Activated CD4-positive, alpha-beta T cell treated with anti-CD3 and anti-CD28 coated beads, Interleukin-2, amount 10 ng/mL, durations not matched to agents 7 days and 5 days (primary cell): Measurements from ENCODE around the gene MIEF1. TPM values are rescaled to one million over a fixed set of nuclear protein-coding genes. Genes with fewer than 3 reads are reported as not detected.
"Not testable (repeated sequence)": the region's sequence is repeated elsewhere in the genome, so short reads cannot be mapped to it uniquely, and the experiment has no call there.

Source experiments
- CTCF ChIA-PET: fragments of 350-600 bp; sonication (Branson Sonifier 250); formaldehyde crosslinking; loops from one replicate; lab custom pipeline; 2021; ENCODE audit warnings: antibody characterized with exemption; lab: Charles Lee
- POLR2A ChIA-PET: fragments of 350-600 bp; sonication (Branson Sonifier 250); formaldehyde crosslinking; loops from one replicate; lab custom pipeline; 2021; ENCODE audit warnings: antibody characterized with exemption; lab: Charles Lee
- DNase-seq: peaks from one replicate; pipeline ENCODE4 v3.0.0-alpha.2; 2020
- H3K27ac Mint-ChIP-seq: one replicate; pipeline ENCODE4 v1.8.0; 2021; ENCODE audit warnings: mild to moderate bottlenecking, moderate library complexity, mixed read lengths
- H3K27me3 Mint-ChIP-seq: one replicate; pipeline ENCODE4 v1.8.0; 2021; ENCODE audit warnings: mixed read lengths
- H3K36me3 Mint-ChIP-seq: one replicate; pipeline ENCODE4 v1.8.0; 2021; ENCODE audit warnings: low read depth, mixed read lengths
- H3K4me1 Mint-ChIP-seq: one replicate; pipeline ENCODE4 v1.8.0; 2021; ENCODE audit warnings: mixed read lengths
- H3K4me3 Mint-ChIP-seq: one replicate; pipeline ENCODE4 v1.8.0; 2021; ENCODE audit warnings: mild to moderate bottlenecking, moderate library complexity, mixed read lengths
- H3K9me3 Mint-ChIP-seq: one replicate; pipeline ENCODE4 v1.8.0; 2021; ENCODE audit warnings: mixed read lengths
- total RNA-seq, 2 experiments: library from RNA; stranded (reverse); gene quantifications; one replicate each; pipeline ENCODE4 v1.2.3, GENCODE V29; 2021

MIEF1 gene
- total RNA-seq, 2 experiments from 2014 or later = 34.8 to 40.0 TPM

DNA sequence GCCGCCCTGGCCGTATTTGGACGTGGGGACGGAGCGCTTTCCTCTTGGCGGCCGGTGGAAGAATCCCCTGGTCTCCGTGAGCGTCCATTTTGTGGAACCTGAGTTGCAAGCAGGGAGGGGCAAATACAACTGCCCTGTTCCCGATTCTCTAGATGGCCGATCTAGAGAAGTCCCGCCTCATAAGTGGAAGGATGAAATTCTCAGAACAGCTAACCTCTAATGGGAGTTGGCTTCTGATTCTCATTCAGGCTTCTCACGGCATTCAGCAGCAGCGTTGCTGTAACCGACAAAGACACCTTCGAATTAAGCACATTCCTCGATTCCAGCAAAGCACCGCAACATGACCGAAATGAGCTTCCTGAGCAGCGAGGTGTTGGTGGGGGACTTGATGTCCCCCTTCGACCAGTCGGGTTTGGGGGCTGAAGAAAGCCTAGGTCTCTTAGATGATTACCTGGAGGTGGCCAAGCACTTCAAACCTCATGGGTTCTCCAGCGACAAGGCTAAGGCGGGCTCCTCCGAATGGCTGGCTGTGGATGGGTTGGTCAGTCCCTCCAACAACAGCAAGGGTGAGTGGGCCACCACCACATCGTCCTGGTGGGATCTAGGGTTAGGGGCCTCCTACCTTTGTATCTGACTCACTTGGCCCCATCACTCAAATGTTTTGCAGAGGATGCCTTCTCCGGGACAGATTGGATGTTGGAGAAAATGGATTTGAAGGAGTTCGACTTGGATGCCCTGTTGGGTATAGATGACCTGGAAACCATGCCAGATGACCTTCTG, 19.2 kb downstream of the MIEF1 start:
- Mint-ChIP-seq H3K4me3 (peak overlapping the region; percentile 86), H3K4me1 (peaks cover 64% of the 10 kb centered on the region), H3K36me3 (peaks cover 62% of the 10 kb centered on the region), H3K27ac (peak overlapping the region; percentile 97)
- not testable (repeated sequence) for H3K27me3 Mint-ChIP-seq, DNase-seq, H3K9me3 Mint-ChIP-seq
- POLR2A ChIA-PET = interaction anchor here (0.5 kb wide), 1 partner anchor 20 kb away, joined by 3 read pairs; no protein-coding TSS in a partner anchor
- CTCF ChIA-PET = interaction anchor here (1.8 to 11.4 kb wide), 2 partner anchors 9 to 26 kb away, joined by 29 to 216 read pairs; partner anchors contain the start of gene MIEF1

DNA sequence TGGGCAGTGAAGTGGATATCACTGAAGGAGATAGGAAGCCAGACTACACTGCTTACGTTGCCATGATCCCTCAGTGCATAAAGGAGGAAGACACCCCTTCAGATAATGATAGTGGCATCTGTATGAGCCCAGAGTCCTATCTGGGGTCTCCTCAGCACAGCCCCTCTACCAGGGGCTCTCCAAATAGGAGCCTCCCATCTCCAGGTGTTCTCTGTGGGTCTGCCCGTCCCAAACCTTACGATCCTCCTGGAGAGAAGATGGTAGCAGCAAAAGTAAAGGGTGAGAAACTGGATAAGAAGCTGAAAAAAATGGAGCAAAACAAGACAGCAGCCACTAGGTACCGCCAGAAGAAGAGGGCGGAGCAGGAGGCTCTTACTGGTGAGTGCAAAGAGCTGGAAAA, 20.0 kb downstream of the MIEF1 start:
- peak overlapping the region; percentile 86 for H3K4me3 Mint-ChIP-seq
- peaks cover 68% of the 10 kb centered on the region for H3K4me1 Mint-ChIP-seq
- H3K36me3 Mint-ChIP-seq = peaks cover 62% of the 10 kb centered on the region
- ChIA-PET CTCF (interaction anchor here (1.6 to 11.4 kb wide), 2 partner anchors 7 to 26 kb away, joined by 4 to 216 read pairs; partner anchors contain the start of gene MIEF1), POLR2A (interaction anchor here (0.7 kb wide), 1 partner anchor 600 kb away, joined by 3 read pairs; no protein-coding TSS in a partner anchor)
- H3K27me3 Mint-ChIP-seq, DNase-seq, H3K9me3 Mint-ChIP-seq: not testable (repeated sequence)
- peak overlapping the region; percentile 97 for H3K27ac Mint-ChIP-seq

DNA sequence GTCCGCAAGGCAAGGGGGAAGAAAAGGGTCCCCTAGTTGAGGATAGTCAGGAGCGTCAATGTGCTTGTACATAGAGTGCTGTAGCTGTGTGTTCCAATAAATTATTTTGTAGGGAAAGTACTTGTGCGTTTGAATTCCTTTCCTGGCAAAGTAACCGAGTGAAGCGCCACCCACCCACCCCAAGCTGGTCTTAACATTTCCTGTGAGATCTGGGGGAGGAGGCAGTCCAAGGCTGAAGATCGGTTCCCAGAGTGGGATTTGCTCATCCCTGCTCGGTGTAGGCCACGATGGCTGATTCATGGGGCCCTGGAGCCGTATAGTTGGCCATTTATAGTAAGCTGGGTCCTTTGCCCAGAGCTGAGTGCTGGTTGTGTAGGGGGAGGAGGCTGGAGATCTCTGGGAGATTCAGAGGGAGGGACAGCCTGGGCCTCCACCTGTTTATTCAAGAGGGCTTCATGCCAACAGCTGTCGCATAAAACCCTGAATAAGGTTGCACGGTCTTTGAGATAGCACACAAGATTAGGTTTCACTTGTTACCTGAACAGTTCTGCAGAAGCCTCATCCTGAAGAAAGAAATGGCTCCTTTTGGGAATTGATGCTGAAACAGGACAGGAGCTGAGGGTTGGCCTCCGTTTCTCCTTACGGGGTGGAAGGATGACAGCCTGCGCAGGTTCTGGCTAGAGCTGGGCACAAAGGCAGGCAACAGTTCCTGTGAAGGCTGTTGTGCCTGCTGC, 20.6 kb downstream of the MIEF1 start:
- no peak for DNase-seq
- peaks cover 64% of the 10 kb centered on the region for H3K36me3 Mint-ChIP-seq
- CTCF ChIA-PET = interaction anchor here (1.6 to 11.4 kb wide), 3 partner anchors 8 to 27 kb away, joined by 4 to 216 read pairs (median 5); partner anchors contain the start of gene MIEF1
- H3K4me1 Mint-ChIP-seq = peaks cover 74% of the 10 kb centered on the region
- POLR2A ChIA-PET = interaction anchor here (0.7 kb wide), 1 partner anchor 599 kb away, joined by 3 read pairs; no protein-coding TSS in a partner anchor
- no peaks in the 10 kb centered on the region for H3K9me3 Mint-ChIP-seq
- H3K27ac Mint-ChIP-seq = peak overlapping the region; percentile 97
- H3K4me3 Mint-ChIP-seq = peak overlapping the region; percentile 86
- H3K27me3 Mint-ChIP-seq = peaks cover 1% of the 10 kb centered on the region

DNA sequence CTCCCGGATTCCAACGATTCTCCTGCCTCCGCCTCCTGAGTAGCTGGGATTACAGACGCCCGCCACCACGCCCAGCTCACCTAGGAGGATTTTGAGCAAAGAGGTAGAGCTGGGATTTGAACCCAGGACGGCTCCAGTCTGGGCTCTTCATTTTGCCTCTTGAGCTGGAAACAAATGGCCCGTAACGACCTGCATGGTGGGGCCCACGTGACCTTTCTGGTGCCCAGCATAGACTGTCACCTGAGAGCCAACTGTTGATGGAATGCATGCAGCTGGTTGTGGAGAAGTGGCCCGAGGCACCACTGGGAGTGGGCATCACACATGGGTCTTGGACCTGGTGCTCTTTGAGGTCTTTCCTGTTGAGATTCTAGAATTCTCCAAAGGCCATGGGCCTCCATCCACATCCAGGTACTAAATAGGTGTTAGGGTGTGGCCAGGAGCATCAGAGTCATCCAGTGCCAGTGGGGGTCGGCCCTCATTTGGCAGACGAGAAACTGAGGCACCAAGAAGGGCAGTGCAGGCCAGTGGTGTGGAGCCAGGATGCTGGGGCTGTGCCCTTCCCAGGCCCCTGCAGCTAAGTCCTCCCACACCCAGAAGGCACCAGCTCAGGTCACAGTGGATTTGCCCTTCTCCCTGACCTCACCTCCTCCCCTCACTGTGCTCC, 22.1 kb downstream of the MIEF1 start:
- CTCF ChIA-PET = interaction anchor here (0.6 to 11.4 kb wide), 6 partner anchors 10 to 531 kb away, joined by 3 to 216 read pairs (median 4); partner anchors contain the start of genes MIEF1 and TAB1
- POLR2A ChIA-PET = interaction anchor here (0.6 to 1.1 kb wide), 2 partner anchors 9 to 204 kb away, joined by 3 read pairs; no protein-coding TSS in a partner anchor
- Mint-ChIP-seq H3K4me3 (no peak overlapping the region), H3K9me3 (no peaks in the 10 kb centered on the region), H3K36me3 (peaks cover 69% of the 10 kb centered on the region), H3K4me1 (peaks cover 75% of the 10 kb centered on the region), H3K27me3 (peaks cover 1% of the 10 kb centered on the region), H3K27ac (peak overlapping the region; percentile 9)
- no peak for DNase-seq

DNA sequence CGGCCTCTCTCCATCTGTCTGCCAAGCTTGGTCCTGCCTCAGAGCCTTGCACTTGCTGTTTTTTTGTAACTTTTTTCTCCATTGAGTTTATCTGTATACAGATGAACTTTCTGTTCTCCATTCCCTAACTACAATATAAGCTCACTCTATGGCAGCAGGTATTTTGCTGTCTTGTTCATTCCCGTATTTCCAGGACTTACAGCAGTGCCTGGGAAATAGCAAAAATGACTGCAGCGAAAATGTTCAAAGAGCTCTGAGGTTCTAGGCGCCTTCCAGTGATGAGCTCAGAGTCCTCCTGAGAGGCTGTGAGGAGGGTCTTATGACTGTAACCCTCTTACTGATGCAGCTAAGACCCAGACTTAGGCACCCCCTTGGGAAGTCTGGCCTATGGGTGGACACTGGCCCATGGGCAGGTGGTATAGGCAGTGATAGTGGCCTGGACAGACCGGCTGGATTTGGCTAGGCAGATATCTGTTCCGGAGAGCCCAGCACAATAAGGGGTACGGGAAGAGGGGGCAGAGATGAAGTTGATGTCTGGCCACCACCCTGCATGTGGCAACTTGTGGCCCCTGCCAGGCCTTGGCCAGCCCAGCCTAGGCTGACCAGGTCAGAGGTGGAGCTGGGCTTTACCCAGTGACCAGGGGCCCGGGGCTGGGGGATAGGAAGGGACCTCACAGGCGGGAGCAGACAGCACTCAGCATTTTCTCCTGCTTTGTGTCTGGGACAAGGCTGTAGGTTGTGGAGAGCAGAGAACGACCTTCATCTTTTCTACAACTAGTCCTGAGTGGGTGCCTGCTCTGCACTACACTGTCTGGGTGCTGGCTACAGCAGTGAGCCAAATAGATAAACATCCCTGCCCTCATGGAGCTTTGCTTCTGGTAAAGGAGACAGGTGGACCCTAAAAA, 22.9 kb downstream of the MIEF1 start:
- POLR2A ChIA-PET = interaction anchor here (0.6 to 1.1 kb wide), 2 partner anchors 10 to 205 kb away, joined by 3 read pairs; no protein-coding TSS in a partner anchor
- Mint-ChIP-seq H3K9me3 (no peaks in the 10 kb centered on the region), H3K4me3 (peak overlapping the region; percentile 22), H3K4me1 (peaks cover 81% of the 10 kb centered on the region), H3K27ac (peak overlapping the region; percentile 80), H3K36me3 (peaks cover 75% of the 10 kb centered on the region), H3K27me3 (peaks cover 1% of the 10 kb centered on the region)
- no peak for DNase-seq
- CTCF ChIA-PET = interaction anchor here (0.6 to 11.4 kb wide), 5 partner anchors 9 to 530 kb away, joined by 3 to 216 read pairs (median 5); partner anchors contain the start of genes MIEF1 and TAB1

DNA sequence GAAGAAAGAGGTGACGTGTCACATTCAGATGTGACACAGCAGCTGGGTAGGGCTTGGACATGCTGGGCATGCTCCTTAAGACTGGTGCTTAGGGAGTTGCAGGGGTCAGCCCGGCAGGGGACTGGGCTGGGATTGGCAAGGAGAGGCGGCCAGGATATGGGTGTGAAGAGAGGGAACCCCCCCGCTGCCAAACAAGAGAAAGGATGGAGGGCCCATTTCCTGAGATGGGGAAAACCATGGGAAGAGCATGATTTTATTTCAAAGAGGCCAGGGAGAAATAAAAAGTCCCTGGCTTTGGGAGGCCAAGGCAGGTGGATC, 23.5 kb downstream of the MIEF1 start:
- POLR2A ChIA-PET = no interaction called here
- Mint-ChIP-seq H3K4me1 (peaks cover 85% of the 10 kb centered on the region), H3K4me3 (peak overlapping the region; percentile 22), H3K36me3 (peaks cover 77% of the 10 kb centered on the region), H3K9me3 (no peaks in the 10 kb centered on the region), H3K27ac (peak overlapping the region; percentile 80), H3K27me3 (no peaks in the 10 kb centered on the region)
- DNase-seq = no peak
- CTCF ChIA-PET = interaction anchor here (0.6 to 11.4 kb wide), 4 partner anchors 30 to 529 kb away, joined by 3 to 216 read pairs (median 6); partner anchors contain the start of genes MIEF1 and TAB1

DNA sequence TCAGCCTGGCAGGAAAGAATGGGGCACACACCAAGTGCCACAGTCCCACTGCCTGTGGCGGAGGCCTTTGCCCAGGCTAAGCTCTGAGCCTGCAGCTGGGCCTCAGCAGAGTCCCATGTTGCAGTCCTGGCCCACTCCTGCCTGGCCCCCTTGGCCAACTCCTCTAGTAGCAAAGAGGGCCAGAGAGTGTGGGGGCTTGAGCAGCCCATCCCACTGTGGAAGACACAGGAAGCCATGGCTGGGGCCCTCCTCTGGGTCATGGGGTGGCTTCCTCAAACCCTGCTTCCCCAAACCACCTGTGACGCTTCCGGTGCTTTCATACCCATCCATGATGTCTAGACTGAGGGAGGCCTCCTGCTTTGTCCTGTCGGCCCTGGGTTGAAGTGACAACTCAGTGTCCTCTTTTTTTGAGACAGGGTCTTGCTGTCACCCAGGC, 24.7 kb downstream of the MIEF1 start:
- Mint-ChIP-seq H3K27ac (peak overlapping the region; percentile 66), H3K4me1 (peaks cover 92% of the 10 kb centered on the region), H3K4me3 (peak overlapping the region; percentile 5), H3K27me3 (no peaks in the 10 kb centered on the region), H3K36me3 (peaks cover 75% of the 10 kb centered on the region), H3K9me3 (no peaks in the 10 kb centered on the region)
- POLR2A ChIA-PET = no interaction called here
- no peak for DNase-seq
- CTCF ChIA-PET = interaction anchor here (1.1 to 11.4 kb wide), 3 partner anchors 11 to 31 kb away, joined by 3 to 216 read pairs (median 8); partner anchors contain the start of gene MIEF1

DNA sequence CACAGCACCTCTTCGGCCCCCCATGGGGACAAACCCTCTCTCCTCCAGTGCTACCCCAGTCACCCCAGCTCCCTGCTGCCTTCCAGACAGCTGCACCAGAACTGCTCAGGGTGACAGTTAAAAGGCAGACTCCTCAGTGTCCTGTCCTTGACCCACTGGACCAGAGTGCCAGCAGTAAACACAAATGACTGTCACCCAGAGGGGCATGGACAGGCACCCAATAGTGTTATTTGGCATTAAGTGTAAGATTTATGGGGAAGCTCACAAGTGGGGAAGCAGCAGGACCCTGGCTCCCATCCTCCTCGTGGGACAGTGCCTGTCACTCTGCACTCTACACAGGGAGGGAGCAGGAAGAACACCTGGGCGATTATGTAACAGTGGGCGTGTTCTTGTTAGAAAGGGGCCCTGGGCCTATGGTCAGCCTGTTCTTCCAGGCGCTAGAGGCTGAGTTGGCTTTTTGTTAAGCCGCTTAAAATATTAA, 25.4 kb downstream of the MIEF1 start:
- ChIA-PET CTCF (interaction anchor here (1.5 to 11.4 kb wide), 2 partner anchors 12 to 32 kb away, joined by 8 to 216 read pairs; partner anchors contain the start of gene MIEF1), POLR2A (no interaction called here)
- H3K36me3 Mint-ChIP-seq = peaks cover 71% of the 10 kb centered on the region
- peak overlapping the region; percentile 73 for H3K27ac Mint-ChIP-seq
- no peaks in the 10 kb centered on the region for H3K27me3 Mint-ChIP-seq
- no peak for DNase-seq
- peaks cover 90% of the 10 kb centered on the region for H3K4me1 Mint-ChIP-seq
- no peaks in the 10 kb centered on the region for H3K9me3 Mint-ChIP-seq
- H3K4me3 Mint-ChIP-seq = no peak overlapping the region

DNA sequence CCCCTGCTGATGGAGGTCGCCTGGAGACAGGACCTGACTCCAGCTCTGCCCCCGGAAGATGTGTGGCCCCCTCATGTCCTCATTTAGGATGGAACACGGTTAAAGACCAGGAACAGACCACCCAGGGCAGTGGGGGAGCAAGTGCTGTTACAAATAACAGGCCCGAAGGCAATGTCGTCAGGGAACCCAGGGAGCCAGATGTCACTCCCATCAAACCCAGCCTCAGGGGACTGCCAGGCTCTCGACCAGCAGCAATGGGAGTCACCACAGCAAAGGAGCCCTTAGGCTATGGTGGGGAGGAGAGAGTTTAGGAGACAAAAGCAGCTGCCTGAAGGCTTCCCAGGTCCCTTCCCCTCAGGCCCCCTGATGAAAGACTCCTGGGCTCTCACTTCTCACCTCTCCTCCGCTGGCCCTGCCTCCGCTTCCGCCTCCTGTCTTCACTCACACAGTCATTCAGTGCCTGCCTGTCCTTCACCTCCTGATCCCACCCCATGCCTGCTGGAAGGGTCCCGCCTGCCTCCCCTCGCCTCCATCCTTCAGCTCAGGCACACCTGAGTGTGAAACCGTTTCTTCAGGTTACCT, 26.1 kb downstream of the MIEF1 start:
- peaks cover 85% of the 10 kb centered on the region for H3K4me1 Mint-ChIP-seq
- peak overlapping the region; percentile 2 for H3K4me3 Mint-ChIP-seq
- ChIA-PET POLR2A (interaction anchor here (1.2 kb wide), 1 partner anchor 8 kb away, joined by 7 read pairs; the partner anchor contains the start of gene ATF4), CTCF (interaction anchor here (0.6 to 11.4 kb wide), 23 partner anchors 8 to 658 kb away, joined by 3 to 216 read pairs (median 6); partner anchors contain the start of genes ATF4, CBX7, MIEF1 and RPL3)
- peak overlapping the region; percentile 80 for H3K27ac Mint-ChIP-seq
- no peaks in the 10 kb centered on the region for H3K27me3 Mint-ChIP-seq
- peaks cover 64% of the 10 kb centered on the region for H3K36me3 Mint-ChIP-seq
- no peak for DNase-seq
- no peaks in the 10 kb centered on the region for H3K9me3 Mint-ChIP-seq

DNA sequence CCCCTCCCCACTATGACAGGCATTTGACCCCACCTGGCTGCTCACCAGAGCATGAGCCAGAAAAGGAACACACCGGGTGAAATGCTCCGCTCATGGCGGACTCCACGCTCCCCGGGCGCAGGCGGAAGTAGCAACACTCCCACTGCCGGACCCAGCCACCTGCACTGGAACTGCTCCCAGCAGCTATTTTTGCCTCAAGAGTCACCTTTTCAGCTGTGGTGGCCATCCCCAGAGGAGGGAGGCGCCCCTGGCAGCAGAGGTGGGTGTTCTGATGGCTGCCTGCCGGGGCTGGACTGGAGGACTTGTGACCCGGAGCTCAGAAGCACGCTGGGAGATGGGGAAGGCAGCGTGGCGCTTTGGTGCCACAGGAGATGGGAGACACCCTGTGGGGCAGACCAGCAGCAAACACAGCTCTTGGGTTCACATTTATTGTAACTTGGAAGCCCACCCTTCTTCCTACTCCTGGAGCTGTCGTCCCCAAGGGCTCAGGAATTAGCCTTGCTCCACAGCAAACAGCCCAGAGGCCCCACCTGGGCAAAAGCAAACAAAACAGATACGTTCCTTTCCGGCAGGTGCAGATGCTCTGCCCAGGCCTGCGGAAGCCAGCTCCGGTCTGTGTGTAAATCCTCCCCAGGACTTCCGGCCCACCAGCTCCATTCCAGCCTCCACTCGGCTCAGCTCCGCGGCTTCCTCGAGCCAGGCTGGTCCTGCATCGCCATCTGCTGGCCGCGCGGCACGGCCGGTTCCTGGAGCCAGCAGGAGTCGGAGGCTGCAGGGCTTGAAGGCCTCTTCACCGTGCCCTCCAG, 26.8 kb downstream of the MIEF1 start:
- POLR2A ChIA-PET = interaction anchor here (0.6 to 1.2 kb wide), 3 partner anchors 9 to 210 kb away, joined by 4 to 7 read pairs (median 6); partner anchors contain the start of genes ATF4, RPL3 and TAB1
- peak overlapping the region; percentile 80 for H3K27ac Mint-ChIP-seq
- H3K36me3 Mint-ChIP-seq = peaks cover 59% of the 10 kb centered on the region
- CTCF ChIA-PET = interaction anchor here (0.6 to 11.4 kb wide), 47 partner anchors 9 to 820 kb away, joined by 3 to 216 read pairs (median 5); partner anchors contain the start of genes ATF4, CBX7, FAM83F and MIEF1
- H3K4me3 Mint-ChIP-seq = peak overlapping the region; percentile 52
- no peaks in the 10 kb centered on the region for H3K27me3 Mint-ChIP-seq
- H3K4me1 Mint-ChIP-seq = peaks cover 86% of the 10 kb centered on the region
- no peaks in the 10 kb centered on the region for H3K9me3 Mint-ChIP-seq
- peak; percentile 93 for DNase-seq
